HS-27A (cell line): Measurements from ENCODE around the gene LDB3.

Experiments used
- DNase-seq: peaks from one replicate; pipeline ENCODE4 v3.0.0-alpha.2; 2012; ENCODE audit warnings: low read depth, missing footprints

Gene LDB3

DNA sequence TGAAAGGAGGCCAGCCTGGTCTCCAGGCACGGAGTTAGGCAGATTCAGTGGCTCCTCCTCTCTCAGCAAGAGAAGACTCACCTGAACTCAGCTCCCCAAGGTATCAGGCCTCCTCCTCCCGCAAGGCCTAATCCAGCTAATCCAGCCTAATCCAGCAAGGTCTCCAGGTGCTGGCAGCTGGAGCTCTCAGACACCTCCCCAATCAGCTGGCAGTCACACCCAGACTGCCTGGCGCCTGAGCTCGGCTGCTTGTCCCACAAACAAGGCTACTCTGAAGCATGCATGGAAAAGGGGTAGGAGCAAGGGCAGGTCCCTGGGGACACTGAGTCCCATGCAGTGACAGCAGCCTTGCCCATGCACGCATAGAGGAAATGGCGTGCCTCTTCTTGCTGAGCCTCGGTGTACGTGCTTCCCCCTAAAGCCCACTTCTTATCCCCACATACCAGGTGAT lies 17.3 kb upstream of the LDB3 start:
- DNase-seq: no peak

DNA sequence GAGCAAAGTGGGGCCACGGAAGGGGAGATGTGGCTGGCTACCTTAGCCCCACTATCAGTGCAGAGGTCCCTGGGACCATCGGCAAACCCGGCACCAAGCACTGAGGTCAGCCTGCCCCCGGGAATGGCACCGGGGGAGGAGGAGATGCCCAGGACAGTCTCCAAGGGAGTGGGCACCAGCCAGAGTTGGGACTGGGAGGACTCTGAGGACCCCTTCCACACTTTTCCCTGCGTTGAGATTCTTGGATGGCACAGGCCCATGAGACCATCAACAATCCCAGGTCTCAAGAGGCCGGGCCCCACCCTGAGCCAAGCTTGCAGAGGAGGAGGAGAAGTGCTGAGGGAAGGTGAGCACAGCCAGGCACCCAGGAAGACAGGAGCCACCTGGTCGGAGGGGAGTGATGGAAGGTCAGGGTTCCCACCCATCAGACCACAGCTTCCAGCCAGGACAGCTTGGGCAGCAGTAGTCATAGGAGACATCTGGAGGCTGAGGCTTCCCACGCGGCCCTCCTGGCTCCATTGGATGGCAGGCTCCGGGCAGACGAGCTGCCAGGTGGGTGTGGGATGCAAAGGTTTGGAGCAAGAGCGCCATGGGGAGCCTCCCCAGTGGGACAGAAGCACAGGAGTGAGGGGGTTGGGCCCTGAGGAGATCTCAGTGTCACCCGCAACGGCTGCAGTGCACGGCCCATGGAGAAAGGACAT lies 16.5 kb upstream of the LDB3 start:
- DNase-seq: no peak

DNA sequence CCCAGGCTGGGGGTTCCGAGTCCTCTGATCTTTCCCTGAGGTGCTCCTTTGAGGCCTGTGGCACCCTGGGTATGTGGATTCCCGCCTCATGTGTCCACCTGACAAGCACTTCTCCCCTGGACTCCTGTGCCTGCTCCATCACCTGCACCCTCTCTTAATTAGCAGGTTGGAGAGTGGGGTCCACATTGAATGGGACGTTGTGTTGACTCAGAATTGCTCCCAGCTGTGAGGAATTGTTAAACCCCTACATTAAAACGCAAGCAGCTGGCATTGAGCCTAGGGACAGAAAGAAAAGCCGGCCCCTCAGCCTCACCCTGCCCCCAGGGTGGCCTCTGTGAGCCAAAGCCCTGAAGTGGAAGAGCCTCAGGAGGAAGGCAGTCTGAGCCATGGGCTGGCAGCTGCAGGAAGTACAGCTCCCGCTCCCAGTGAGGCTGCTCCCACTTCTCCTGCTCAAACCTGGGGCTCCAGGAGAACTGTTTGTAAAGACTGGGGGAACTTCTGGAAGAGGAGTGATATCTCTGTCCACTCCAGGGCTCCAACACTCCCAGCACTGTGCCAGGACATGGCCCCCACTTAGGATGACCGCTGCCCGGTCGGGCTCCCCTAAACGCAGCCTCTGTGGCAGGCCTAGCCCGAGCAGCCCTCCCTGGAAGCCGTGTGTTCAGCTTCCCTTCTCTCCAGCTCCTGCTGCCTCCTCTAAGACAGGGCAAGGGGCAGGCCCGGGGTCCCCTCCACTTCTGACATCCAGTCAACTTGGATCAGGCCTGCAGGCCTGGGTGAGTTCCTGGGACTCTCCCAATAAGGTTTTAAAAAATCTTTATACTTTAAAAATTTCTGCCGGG lies 15.7 kb upstream of the LDB3 start:
- no peak for DNase-seq

DNA sequence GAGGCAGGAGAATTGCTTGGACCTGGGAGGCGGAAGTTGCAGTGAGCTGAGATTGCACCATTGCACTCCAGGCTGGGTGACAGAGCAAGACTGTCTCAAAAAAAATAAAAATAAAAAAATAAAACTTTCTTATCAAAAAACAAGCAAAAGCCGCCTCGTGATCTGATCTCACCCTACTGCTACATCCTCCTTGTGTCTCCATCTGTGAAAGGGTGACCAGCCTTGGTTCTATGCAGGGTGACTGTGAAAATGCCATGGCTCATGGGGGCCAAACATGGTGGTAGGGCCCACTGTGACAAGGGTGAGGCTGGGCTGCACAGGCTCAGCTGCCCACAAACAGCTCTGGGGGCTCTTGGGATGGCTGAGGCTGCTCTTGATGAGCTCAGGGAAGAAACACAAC lies 14.9 kb upstream of the LDB3 start:
- DNase-seq: no peak

DNA sequence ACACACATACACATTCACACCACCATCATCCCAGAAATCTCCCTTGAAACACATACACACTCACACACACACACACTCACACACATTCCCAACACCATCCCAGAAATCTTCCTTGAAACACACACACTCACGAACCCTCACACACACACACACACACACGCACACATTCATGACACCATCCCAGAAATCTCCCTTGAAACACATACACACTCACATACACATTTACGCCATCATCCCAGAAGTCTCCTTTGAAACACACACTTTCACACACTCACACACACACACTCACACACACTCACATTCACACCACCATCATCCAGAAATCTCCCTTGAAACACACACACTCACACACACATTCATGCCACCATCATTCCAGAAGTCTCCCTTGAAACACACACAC lies 14.3 kb upstream of the LDB3 start:
- DNase-seq: no peak

DNA sequence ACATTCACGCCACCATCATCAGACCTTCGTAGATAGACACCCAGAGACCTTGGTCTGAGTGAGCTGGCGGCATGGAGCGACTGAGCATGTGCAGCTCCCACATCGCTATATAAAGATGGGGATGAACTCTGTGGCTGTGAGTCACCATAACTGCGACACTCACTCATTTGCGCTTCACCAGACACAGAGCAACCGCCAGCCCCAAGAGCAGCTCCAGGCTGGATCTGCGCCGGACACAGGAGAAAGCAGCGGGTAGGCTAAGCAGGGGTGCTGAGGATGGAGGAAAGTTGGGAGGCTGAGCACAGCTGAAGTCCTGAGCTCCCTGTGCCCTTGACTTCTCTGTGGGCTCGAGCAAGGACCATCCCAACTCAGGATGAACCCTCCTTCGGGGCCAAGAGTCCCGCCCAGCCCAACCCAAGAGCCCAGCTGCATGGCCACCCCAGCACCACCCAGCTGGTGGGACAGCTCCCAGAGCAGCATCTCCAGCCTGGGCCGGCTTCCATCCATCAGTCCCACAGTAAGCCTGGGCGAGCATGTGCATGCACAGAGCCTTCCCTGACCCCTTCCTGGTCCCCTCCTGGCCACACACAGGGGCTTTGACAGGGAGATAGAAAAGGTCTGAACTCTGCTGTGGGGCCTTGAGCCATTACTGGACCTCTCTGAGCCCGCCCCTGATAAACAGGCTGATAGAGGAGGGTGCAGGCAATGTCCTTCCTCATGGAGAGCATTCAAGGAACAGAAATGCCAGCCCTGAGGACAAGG lies 13.7 kb upstream of the LDB3 start, which contains the start of gene OPN4:
Gene OPN4 (plus strand): TSS at position 137 of the 762 bp plus-strand sequence. CDS start 237 bp downstream, at position 374.
- DNase-seq: no peak

DNA sequence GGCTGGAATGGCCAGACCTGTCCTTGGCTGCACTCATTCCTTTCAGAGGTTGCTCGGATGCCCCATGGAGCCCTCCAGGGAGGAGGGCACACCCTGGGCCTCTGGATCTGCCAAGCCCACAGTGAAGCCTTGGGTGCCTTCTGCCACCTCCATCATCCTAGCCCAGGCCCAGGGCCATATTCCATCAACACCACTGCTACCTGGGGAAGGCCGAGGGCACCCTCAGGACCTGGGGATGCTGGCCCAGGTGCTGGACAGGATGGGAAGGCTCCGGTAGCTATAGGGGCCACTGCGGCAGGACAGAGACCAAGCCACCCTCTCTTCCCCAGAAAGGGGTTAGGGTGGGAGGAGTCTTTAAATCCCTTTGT lies 13.2 kb upstream of the LDB3 start:
- DNase-seq: no peak

DNA sequence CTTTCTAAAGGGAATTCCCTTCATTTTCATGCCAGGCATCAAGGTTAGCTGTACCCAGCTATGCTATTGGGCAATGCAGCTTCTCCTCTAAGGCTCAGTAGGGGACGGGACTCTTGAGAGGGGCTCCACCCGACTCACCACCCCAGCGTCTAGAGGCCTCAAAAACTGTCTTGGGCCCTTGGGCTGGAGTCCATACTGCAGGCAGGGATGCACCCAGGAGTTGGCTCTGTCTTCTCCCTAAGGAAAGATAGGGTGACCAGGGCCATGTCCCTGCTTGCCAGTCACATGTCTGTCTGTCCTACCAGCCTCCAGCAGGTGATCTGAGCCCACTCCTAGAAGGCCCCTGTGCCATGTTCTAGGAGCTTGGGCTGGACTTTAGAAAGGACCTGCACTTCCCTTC lies 12.7 kb upstream of the LDB3 start:
- no peak for DNase-seq

DNA sequence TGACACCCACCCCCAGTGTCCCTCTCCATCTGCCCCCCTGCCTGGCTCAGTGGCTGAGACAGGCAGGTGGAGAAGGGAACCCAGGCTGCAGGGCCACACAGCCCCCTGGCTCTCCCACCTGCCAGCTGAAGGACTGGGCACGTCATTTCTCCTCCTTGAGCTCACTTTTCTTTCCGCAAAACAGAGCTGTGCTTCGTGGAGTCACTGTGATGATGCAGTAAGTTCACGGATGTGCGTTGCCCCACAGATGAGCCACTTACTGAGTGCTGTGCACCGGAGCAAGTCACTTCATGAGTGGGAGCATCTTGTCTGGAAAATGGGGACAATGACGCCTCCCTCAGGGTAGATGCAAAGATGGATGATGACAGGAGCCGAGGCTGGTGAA lies 11.3 kb upstream of the LDB3 start:
- no peak for DNase-seq

DNA sequence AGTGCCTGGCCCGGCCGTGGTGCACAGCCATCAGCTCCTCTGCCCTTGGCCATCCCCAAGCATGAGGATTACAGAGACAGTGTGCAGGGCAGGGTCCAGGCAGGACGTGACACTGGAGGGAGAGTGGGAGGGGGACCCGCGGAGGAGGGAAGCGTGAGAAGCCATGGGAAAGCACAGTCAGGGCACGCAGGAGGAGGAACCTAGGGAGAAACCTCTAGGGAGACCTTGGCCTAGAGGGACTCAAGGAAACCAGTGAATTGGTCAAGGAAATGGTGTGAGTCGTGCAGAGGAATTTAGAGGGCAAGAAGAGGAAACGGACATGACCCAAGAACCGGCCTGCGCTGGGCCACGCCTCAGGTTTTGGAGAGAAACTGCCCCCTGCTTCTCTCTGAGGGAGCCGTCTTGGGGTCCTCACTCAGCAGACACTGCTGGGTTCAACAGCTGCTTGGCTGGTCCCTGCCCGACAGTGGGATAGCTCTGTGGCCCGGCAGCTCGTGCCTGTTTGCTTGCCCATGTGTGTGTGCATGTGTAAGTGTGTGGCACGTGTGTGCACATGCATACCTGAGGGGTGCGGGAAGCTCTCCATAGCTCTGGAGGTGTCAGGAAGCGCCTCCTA lies 10.8 kb upstream of the LDB3 start:
- DNase-seq: no peak

DNA sequence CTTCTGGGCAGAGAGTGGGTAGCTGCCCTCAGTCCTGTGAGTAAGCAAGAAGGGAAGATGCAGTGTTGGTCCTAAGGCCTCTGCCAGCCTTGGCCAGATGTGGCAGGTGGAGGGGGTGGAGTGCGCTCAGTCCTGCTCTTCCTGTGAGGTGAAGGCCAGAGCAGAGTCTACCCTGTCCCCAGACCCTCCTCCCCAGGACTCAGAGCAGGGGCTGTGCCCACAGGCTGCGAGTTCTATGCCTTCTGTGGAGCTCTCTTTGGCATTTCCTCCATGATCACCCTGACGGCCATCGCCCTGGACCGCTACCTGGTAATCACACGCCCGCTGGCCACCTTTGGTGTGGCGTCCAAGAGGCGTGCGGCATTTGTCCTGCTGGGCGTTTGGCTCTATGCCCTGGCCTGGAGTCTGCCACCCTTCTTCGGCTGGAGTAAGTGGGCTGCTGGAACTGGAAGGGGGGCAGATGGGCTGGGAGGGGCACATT lies 10.0 kb upstream of the LDB3 start:
- DNase-seq: no peak

DNA sequence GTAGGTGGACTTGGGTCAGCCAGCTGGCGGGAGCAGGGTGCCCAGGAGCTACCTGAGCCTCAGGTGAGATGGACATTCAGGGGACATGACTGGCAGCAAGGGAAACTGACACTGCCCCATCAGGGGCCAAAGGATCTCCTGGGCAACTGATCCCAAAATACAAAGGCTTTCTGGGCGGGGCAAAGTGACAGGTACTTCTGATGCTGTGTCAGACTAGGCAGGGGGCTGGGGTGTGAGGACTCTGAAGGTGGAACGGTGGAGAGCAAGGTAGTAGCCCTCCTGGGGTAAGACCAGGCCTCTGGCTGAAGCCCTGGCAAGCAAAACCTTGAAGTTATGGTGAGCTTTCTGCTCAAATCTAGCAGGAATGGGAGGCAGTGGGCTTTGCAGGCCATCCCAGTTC lies 9.6 kb upstream of the LDB3 start:
- DNase-seq: no peak

DNA sequence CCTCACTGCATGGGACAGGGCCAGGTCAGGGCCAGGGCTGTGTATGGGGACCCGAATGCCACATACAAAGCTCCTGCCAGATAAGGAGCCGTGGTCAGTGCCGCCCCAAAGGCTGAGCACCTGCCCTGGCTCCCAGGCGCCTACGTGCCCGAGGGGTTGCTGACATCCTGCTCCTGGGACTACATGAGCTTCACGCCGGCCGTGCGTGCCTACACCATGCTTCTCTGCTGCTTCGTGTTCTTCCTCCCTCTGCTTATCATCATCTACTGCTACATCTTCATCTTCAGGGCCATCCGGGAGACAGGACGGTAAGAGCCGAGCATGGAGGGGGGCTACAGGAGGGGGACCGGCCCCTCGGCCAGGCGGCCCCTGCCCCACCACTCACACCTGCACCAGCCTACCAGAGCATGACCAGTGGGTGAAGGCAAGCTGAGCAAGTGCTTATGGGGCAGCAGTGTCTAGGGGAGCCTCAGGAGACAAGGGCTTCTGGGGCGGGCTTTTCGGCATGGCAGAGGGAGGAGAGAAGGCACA lies 9.1 kb upstream of the LDB3 start:
- no peak for DNase-seq

DNA sequence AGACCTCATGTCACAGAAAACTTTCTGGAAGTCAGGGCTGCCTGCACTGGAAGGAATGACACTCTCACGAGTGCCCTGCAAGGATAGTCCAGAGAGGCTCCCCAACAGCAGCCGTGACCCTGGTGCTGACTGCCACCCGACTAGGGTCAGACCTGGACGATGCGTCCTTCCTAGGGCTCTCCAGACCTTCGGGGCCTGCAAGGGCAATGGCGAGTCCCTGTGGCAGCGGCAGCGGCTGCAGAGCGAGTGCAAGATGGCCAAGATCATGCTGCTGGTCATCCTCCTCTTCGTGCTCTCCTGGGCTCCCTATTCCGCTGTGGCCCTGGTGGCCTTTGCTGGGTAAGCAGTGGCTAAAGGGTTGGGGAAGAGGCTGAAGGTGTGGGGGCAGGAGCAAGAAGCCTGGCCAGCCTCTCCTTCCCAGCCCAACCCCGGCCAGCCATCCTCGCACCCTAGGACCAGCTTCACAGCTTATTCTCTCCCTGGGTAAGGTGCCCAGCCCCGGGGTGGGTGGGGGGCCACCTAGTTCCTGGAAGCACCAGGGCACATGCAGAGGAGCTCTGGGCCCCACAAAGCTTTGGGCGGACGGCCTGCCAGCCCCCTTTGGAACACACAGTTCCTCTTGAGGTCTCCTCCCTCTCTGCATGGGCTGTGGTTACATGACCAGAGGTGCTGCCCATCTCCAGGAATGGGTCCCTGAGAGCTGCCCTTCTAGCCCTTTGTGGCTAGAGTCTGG lies 8.4 kb upstream of the LDB3 start:
- no peak for DNase-seq

DNA sequence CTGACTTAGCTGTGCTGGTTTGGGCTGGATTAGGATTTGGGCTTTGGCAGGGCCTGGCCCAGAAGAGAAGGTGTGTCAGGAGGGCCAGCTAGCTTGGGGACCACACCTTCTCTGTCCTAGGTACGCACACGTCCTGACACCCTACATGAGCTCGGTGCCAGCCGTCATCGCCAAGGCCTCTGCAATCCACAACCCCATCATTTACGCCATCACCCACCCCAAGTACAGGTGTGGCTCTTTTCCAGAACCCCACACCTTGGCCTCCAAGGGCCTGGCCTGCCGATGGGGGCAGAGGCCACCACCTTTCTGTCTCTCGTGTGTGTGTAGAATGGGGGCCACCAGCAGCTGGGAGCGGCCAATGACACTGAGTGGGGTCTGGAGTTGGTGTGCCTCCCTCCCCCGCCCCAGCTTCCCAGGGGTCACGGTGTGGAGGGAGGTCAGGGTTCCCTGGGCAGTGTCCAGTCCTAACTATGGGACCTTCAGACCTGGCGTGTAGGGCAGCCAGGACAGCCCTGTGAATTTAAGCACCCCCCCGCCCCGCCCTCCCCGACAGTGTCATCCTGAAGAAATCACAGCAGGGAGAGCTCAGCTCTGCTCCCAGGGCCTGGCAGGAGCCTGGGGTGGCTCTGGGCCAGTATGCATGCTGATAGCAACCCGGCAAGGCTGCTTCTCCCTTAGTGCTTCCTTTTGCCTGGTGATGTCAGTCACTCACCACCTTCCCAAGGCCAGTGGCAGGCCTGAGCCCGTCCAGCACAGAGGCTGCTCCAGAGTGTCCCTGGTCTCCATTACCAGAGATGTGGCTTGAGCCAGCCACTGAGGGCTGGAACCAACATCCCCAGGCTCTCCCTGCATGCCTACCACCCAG lies 6.9 kb upstream of the LDB3 start:
- DNase-seq: no peak

DNA sequence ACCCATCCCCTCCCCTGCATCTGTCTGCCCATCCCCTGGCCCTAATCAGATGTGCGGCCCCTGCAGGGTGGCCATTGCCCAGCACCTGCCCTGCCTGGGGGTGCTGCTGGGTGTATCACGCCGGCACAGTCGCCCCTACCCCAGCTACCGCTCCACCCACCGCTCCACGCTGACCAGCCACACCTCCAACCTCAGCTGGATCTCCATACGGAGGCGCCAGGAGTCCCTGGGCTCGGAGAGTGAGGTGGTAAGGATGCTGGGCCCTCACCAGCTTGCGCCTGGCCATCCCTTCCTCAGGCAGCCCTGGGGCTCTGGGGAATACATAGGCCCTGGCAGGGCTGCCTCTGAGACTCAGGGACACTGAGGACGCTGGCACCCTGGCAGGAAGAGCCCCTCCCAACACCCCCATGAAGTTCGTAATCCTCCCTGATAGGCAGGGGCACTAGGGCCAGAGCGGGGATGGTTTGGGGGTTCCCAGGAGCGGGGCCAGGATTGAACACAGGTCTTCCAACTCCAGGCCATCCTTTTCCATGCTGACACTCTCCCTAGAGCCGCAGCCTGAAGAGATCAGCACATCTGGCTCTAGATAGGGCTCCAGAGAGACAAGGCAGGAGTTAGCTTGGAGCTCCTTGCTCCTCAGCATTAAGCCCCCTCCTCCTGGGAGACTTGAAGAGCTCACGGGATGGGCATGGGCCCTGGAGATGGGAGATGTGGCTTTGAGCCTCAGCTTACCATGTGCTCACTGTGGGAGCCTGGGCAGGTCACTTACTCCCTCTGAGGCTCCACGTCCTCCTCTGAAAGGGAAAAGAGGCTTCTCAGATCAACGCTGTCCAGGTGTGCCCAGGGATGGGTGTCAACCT lies 5.9 kb upstream of the LDB3 start:
- DNase-seq: no peak

DNA sequence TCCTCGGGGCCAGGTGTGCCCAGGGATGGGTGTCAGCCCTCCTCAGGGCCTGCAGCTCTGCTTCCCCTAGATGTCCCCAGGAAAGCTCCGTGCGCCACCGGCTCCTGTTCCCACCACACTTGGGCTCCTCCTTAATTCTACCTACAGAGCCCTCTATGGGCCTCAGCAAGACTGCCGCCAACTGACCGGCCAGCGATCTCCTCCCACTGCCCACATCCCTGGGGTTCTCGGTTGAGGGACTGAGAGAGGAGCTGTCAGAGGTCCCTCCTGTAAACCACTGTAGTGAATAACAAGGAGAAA lies 5.3 kb upstream of the LDB3 start:
- DNase-seq: no peak

DNA sequence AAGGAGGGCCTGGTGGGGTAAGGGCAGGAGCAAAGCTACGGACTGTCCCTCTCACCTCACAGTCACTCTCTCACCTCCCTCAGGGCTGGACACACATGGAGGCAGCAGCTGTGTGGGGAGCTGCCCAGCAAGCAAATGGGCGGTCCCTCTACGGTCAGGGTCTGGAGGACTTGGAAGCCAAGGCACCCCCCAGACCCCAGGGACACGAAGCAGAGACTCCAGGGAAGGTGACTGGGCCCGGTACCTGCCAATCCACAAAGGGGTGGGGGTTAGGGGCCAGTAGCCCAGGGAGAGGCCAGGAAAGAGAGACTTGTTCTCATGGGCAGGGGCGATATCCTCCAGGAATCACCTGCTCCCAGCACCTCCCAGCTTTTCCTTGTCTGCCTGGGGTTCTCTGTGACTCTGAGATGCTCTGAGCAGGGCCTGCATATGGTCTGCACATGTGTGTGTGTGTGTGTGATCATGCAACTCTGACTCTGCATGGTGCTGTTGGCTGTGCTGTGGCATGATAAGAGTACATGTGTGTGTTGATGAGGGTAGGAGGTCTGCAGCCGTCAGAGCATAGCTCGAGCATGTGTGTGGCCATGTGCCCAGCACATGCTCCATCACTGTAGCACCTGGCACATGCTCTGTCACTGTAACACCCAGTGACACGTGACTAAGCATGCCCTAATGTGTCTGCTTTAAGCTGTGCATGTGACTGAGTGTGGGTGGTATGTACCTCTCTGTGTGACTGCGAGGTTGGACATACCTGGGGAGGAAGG lies 4.6 kb upstream of the LDB3 start:
- no peak for DNase-seq
